Esophagus squamous epithelium (tissue), 5 donors: ENCODE data around the gene B3GNT7. TPM values are rescaled to one million over a fixed set of nuclear protein-coding genes. Genes with fewer than 3 reads are reported as not detected.
"Not testable (repeated sequence)": the region's sequence is repeated elsewhere in the genome, so short reads cannot be mapped to it uniquely, and the experiment has no call there.

Source experiments
- DNase-seq: peaks from one replicate; lab custom pipeline; 2025; lab: John Stamatoyannopoulos, UW
- H3K27ac ChIP-seq, 4 donors: fragments of 200-600 bp; sonication (generic); one replicate each; pipeline ENCODE4 v1.5.1; 2016 to 2019; ENCODE audit warnings: mild to moderate bottlenecking in 1 of 4
- H3K27me3 ChIP-seq, 4 donors: fragments of 200-600 bp; sonication (generic); 1 replicate in 3 of 4; 2 replicates in 1 of 4; pipeline versions ENCODE4 v1.5.1 to v1.6.0; 2017 to 2021; ENCODE audit warnings: antibody characterized with exemption in 1 of 4
- H3K36me3 ChIP-seq, 3 donors: fragments of 200-600 bp; sonication (generic); one replicate each; pipeline ENCODE4 v1.5.1; 2016 to 2019
- H3K4me1 ChIP-seq, 3 donors: fragments of 200-600 bp; sonication (generic); one replicate each; pipeline ENCODE4 v1.5.1; 2017 to 2019
- H3K4me3 ChIP-seq, 4 donors: fragments of 200-600 bp; sonication (generic); 1 replicate in 3 of 4; 2 replicates in 1 of 4; pipeline ENCODE4 v1.5.1; 2016 to 2019; ENCODE audit warnings: mild to moderate bottlenecking in 2 of 4, moderate library complexity in 1 of 4
- H3K9me3 ChIP-seq, 3 donors: fragments of 200-600 bp; sonication (generic); one replicate each; pipeline ENCODE4 v1.5.1; 2016 to 2019
- POLR2A ChIP-seq, 4 donors: fragments of 450-650 bp; IDR thresholded peaks; one replicate each; pipeline ENCODE4 v1.6.1; 2017; ENCODE audit warnings: antibody characterized with exemption in 4 of 4, mild to moderate bottlenecking in 4 of 4, moderate library complexity in 3 of 4
- WGBS, 2 donors: methylation state at CpG; one replicate each; pipeline ENCODE4 v1.1.5; 2018; 5-methylcytosine and 5-hydroxymethylcytosine counted together
- intact Hi-C: fragments of 100-400 bp; cut with DNase I; formaldehyde crosslinking; loops from one replicate; pipeline ENCODE4 v1.15.0; 2022
- total RNA-seq, 4 donors: library from RNA; depleted of rRNA; stranded (reverse); fragments of >200 nt; gene quantifications; one replicate each; pipeline ENCODE4 v1.1.0, GENCODE V29; 2016
- TF ChIP-seq, protein P1 (sequence below), 6 experiments: fragments of 450-650 bp in 4 of 6; fragments of 200-600 bp in 2 of 6; sonication (generic) in 2 of 6; IDR thresholded peaks; one replicate each; pipeline ENCODE4 v1.5.1; 2016 to 2019; ENCODE audit warnings: antibody characterized with exemption in 6 of 6, mild to moderate bottlenecking in 4 of 6, moderate library complexity in 4 of 6
- donor health status: DM: yes; HTN: yes; CAD: no.

Gene B3GNT7
- total RNA-seq, 4 donors from 2014 or later: 2.1 to 8.1 (median 5.2) TPM

DNA sequence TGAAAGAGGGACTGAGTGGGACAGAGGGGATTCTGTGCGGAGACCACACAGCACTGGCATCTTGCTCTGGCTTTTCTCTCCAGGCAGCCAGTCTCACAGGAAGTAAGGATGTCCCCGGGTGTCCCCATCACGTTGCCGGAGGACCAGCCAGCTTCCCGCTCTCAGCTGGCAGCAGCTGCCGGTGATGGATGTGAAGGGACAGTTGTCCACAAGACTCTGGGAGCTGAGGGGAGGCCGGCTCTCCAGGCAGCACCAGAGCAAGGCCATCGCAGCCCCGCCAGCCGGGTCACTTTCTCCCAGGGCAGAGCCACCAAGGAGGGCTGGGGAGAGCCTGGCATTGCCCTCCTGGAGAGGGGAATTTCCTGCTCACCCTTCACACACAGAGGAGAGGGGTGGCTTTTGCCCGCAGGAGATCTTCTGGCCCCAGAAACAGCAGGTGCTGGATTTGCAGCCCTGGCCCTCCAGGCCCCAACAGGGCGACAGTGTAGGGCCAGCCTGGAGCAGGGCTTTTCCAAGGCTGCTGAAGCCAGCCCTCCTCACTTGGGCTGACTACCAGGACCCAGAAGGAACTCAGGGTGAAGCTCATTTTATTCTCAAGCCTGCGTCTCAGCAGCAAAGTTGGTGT is 24.0 kb upstream of the B3GNT7 start:
- intact Hi-C loops: no loop called here
- no peak for DNase-seq
- no peak overlapping the region for H3K4me3 ChIP-seq
- H3K9me3 ChIP-seq: no peaks in the 10 kb centered on the region
- H3K4me1 ChIP-seq: no peaks in the 10 kb centered on the region
- H3K27ac ChIP-seq: no peak overlapping the region
- WGBS, 2 donors: 80 to 83% methylated on average over 1 to 2 of the region's 13 CpGs
- no peaks in the 10 kb centered on the region for H3K36me3 ChIP-seq
- H3K27me3 ChIP-seq: no peaks in the 10 kb centered on the region
- no peak for TF ChIP-seq POLR2A (IDR thresholded peaks at IDR 0.05)
- TF ChIP-seq, protein P1, sequence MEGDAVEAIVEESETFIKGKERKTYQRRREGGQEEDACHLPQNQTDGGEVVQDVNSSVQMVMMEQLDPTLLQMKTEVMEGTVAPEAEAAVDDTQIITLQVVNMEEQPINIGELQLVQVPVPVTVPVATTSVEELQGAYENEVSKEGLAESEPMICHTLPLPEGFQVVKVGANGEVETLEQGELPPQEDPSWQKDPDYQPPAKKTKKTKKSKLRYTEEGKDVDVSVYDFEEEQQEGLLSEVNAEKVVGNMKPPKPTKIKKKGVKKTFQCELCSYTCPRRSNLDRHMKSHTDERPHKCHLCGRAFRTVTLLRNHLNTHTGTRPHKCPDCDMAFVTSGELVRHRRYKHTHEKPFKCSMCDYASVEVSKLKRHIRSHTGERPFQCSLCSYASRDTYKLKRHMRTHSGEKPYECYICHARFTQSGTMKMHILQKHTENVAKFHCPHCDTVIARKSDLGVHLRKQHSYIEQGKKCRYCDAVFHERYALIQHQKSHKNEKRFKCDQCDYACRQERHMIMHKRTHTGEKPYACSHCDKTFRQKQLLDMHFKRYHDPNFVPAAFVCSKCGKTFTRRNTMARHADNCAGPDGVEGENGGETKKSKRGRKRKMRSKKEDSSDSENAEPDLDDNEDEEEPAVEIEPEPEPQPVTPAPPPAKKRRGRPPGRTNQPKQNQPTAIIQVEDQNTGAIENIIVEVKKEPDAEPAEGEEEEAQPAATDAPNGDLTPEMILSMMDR (IDR thresholded peaks at IDR 0.05): no peak

DNA sequence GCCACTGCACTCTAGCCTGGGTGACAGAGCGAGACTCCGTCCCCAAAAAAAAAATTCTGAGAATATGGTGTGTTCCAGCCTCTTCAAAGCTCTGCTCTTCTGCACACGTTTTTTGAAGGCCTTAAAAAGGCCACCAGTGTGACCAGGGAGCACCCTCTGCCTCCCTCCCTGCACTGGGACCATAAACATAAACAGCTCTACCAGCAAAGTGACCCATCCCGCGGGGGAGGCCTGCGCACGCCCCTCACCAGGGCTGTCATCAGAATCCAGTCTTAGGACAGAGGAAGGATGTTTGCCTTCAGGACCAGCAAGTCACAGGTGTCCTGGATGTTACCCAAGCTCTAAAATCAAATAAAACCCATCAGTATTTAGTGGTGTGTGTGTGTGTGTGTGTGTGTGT is 23.2 kb upstream of the B3GNT7 start:
- intact Hi-C loops: no loop called here
- H3K9me3 ChIP-seq: no peaks in the 10 kb centered on the region

DNA sequence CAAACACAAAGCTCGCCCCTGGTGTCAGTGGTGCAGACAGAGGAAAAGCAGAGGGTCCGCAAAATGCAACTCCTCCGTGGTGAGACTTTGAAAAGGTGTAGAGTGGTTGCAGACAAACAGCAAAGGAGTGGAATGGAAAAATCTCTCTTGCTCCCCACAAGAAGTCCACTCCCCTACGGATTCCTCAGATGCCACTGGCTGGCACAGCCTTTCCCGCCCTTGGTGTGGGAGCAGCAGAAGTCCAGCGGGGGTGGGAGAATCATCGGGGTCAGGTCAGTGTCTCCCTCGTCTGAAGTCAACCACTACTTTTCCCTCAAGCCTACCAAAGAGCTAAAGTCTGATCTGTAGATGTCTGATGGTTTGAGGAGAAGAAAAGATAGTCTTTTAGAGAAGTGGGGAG is 22.3 kb upstream of the B3GNT7 start:
- H3K27me3 ChIP-seq: no peaks in the 10 kb centered on the region
- no peak for DNase-seq
- TF ChIP-seq, protein P1 (IDR thresholded peaks at IDR 0.05): no peak
- TF ChIP-seq POLR2A (IDR thresholded peaks at IDR 0.05): no peak
- H3K4me1 ChIP-seq: no peaks in the 10 kb centered on the region
- H3K4me3 ChIP-seq: no peak overlapping the region
- H3K36me3 ChIP-seq: no peaks in the 10 kb centered on the region
- no peaks in the 10 kb centered on the region for H3K9me3 ChIP-seq
- no peak overlapping the region for H3K27ac ChIP-seq
- WGBS, 2 donors: 86 to 87% methylated on average over 8 of the region's 8 CpGs
- intact Hi-C loops: no loop called here

More for the DNA sequence above, 23.2 kb upstream of the B3GNT7 start:
- TF ChIP-seq, protein P1 (IDR thresholded peaks at IDR 0.05): no peak
- no peak for TF ChIP-seq POLR2A (IDR thresholded peaks at IDR 0.05)
- 29 to 88% methylated on average over 1 to 5 of the region's 7 CpGs for WGBS, 2 donors
- no peaks in the 10 kb centered on the region for H3K36me3 ChIP-seq
- DNase-seq: no peak
- no peak overlapping the region for H3K27ac ChIP-seq
- H3K4me3 ChIP-seq: no peak overlapping the region
- H3K4me1 ChIP-seq: no peaks in the 10 kb centered on the region
- no peaks in the 10 kb centered on the region for H3K27me3 ChIP-seq

DNA sequence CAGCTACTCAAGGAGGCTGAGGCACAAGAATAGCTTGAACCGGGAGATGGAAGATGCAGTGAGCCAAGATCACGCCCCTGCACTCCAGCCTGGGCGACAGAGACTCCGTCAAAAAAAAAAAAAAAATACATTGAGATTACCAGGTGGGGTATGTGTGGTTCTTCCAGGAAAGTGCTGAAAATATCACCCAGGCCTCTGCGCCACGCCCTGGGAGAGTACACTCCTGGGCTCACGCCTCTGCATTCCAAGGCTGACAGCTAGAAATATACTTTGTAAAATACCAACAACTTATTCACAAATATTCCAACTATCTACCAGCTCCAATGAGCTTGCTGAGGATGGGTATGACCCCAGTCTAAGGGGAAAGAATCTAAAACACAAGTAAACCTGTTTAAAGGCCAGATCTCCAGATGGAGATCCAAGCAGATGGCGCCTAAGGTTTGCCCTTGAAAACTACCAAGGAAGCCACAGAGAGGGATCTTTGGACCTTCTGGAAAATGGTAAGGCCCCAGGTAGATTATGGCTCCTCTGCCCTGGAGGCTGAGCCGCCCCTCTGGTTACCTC is 21.6 kb upstream of the B3GNT7 start:
- no peak overlapping the region for H3K27ac ChIP-seq
- no peaks in the 10 kb centered on the region for H3K27me3 ChIP-seq
- intact Hi-C loops: no loop called here
- TF ChIP-seq POLR2A (IDR thresholded peaks at IDR 0.05): no peak
- TF ChIP-seq, protein P1 (IDR thresholded peaks at IDR 0.05): no peak
- WGBS, 2 donors: 83 to 88% methylated on average over 8 to 9 of the region's 9 CpGs
- H3K4me3 ChIP-seq: no peak overlapping the region
- no peaks in the 10 kb centered on the region for H3K36me3 ChIP-seq
- H3K9me3 ChIP-seq: no peaks in the 10 kb centered on the region
- DNase-seq: no peak
- no peaks in the 10 kb centered on the region for H3K4me1 ChIP-seq

DNA sequence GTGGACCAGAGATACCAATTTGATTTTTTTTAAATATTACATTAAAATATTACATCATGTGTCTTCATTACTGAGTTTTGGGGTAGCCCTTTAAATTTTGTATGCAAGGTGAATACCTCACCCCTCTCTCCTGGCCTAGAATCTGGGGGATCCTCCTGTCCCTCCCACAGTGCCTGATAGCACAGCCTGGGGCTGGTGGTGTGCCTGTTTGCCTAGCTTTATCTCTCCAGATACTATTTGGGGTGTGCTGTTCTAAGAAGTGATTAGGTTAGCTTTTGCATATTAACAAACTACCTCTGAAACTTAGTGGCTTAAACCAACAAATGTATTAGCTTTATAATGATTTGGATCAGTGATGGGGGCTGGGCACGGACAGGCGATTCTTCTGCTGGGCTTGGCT is 20.7 kb upstream of the B3GNT7 start:
- intact Hi-C loops: no loop called here
- Histone ChIP-seq H3K27ac (no peak overlapping the region), H3K4me3 (no peak overlapping the region), H3K36me3 (no peaks in the 10 kb centered on the region), H3K4me1 (no peaks in the 10 kb centered on the region), H3K9me3 (no peaks in the 10 kb centered on the region), H3K27me3 (no peaks in the 10 kb centered on the region)
- TF ChIP-seq, protein P1 (IDR thresholded peaks at IDR 0.05): no peak
- no peak for TF ChIP-seq POLR2A (IDR thresholded peaks at IDR 0.05)
- 92 to 93% methylated on average over 2 of the region's 2 CpGs for WGBS, 2 donors
- no peak for DNase-seq

DNA sequence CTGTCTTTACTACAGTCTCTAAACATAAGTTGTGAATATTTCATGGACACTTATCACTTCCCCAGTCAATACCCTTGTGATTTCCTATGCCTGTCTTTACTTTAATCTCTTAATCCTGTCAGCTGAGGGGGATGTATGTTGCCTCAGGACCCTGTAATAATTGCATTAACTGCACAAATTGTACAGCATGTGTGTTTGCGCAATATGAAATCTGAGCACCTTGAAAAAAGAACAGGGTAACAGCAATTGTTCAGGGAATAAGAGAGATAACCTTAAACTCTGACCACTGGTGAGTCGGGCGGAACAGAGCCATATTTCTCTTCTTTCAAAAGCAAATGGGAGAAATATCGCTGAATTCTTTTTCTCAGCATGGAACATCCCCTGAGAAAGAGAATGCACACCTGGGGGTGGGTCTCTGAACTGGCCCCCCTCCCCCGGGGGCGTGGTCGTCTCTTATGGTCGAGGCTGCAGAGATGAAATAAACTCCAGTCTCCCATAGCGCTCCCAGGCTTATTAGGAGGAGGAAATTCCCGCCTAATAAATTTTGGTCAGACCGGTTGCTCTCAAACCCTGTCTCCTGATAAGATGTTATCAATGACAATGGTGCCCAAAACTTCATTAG is 19.4 kb upstream of the B3GNT7 start:
- H3K4me3 ChIP-seq, H3K9me3 ChIP-seq, H3K27me3 ChIP-seq, H3K27ac ChIP-seq, H3K36me3 ChIP-seq, DNase-seq, intact Hi-C loops, H3K4me1 ChIP-seq: not testable (repeated sequence)
- 45 to 57% methylated on average over 6 to 11 of the region's 11 CpGs for WGBS, 2 donors
